IPS-18c (cell line): Measurements from ENCODE around the gene MOAP1.
"Not testable (repeated sequence)": the region's sequence is repeated elsewhere in the genome, so short reads cannot be mapped to it uniquely, and the experiment has no call there.

Experiments used
- H3K4me3 ChIP-seq: 2 replicates; pipeline ENCODE4 v1.7.0; 2013; ENCODE audit warnings: low read depth, mild to moderate bottlenecking, low read length, moderate library complexity; ENCODE audit not compliant: insufficient read depth
- H3K9me3 ChIP-seq: one replicate; pipeline ENCODE4 v1.6.1; 2013; ENCODE audit warnings: mild to moderate bottlenecking, low read length, moderate library complexity; ENCODE audit not compliant: control insufficient read depth, insufficient read depth

MOAP1 gene

DNA sequence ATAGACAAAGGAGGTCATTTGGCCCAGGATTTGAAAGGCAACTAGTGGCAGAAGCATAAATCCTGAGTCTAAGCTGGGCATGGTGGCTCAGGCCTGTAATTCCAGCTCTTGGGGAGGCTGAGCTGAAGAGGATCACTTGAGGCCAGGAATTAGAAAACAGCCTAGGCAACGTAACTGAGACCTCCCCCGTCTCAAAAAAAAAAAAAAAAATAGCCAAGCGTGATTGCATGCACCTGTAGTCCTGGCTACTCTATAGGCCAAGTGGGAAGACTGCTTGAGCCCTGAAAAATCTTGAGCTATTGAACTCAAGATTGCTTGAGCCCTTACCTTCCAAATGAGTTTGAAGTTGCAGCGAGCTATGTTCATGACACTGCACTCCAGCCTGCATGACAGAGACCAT, 14.3 kb upstream of the MOAP1 start:
- Histone ChIP-seq H3K9me3 (no peaks in the 10 kb centered on the region), H3K4me3 (no peak overlapping the region)

DNA sequence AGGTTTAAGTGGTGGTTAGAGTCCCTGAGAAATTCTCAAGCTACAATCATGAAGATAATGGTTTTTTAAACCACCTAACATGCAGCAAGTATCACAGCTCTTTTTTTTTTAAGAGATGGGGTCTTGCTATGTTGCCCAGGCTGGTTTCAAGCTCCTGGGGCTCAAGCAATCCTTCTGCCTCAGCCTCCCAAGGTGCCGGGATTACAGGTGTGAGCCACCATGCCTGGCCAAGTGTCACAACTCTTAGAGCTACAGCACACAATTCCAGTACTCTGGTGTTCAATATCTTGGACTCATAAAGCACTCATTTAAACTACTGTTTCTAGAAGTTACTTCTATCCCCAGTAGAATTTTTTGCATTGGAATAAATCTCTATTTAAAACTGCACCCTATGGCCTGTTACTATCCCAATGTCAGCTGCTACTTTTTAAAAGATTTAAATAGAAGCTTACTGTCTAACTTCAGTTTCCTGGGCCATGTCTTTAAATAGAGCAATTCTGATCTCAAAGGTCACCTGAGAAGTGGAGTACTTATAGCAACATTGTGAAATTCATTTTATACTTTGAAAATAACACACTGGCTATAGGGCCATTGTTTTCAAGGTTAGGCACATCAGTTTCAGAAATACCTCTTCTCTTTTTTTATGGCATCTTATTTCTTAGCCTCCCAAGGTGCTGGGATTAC, 10.8 kb upstream of the MOAP1 start:
- Histone ChIP-seq H3K4me3 (no peak overlapping the region), H3K9me3 (no peaks in the 10 kb centered on the region)

DNA sequence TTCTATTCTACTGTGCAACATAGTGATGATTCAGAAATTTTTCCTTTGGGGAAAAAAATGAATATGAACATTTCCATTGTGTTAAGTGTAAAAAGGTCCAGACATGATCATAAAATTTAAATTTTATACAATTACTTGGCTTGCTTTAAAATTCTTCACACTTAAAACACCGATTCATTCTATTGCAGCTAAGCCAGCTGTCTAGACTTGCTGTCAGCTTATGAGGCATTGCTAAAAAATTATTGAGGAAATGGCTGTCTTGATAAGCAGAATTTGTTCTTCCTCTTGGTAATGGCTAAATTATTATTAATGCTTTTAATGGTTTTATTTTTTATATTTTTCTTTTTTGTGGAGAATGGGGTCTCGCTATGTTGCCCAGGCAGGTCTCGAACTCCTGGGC, 2.3 kb upstream of the MOAP1 start:
- Histone ChIP-seq H3K9me3 (no peaks in the 10 kb centered on the region), H3K4me3 (no peak overlapping the region)

DNA sequence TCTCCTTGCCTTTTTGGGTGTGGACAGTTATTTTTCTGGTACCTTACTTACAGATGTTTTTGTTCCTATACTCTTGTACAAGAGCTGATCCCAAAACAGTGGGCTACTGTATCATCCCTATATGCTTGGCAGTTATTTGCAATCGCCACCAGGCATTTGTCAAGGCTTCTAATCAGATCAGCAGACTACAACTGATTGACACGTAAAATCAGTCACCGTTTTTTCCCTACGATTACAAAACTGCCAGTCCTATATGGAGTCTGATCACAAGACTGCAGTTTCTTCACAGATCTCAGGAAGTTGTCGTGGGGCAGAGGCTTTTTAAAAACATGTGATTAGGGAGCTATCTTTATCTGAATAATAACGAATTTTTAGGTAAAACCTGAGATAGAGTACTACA, 1.8 kb upstream of the MOAP1 start:
- Histone ChIP-seq H3K4me3 (no peak overlapping the region), H3K9me3 (no peaks in the 10 kb centered on the region)

DNA sequence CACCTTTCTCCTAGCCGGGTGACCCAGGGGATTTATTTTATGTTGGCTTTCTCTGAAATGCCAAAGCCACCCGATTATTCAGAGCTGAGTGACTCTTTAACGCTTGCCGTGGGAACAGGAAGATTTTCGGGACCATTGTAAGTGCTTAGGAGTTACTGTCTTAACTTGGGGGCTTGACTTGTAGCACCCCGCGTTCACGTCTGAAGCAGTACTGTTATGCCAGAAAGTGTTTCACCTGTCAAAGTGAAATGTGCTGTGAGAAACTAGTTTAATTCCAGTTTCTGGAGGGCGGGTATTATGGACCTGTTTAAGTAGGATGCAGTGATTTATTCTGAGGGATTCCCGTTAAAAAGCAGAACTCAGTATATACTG, 638 bp upstream of the MOAP1 start:
- Histone ChIP-seq H3K9me3 (no peaks in the 10 kb centered on the region), H3K4me3 (peak overlapping the region; percentile 98)

DNA sequence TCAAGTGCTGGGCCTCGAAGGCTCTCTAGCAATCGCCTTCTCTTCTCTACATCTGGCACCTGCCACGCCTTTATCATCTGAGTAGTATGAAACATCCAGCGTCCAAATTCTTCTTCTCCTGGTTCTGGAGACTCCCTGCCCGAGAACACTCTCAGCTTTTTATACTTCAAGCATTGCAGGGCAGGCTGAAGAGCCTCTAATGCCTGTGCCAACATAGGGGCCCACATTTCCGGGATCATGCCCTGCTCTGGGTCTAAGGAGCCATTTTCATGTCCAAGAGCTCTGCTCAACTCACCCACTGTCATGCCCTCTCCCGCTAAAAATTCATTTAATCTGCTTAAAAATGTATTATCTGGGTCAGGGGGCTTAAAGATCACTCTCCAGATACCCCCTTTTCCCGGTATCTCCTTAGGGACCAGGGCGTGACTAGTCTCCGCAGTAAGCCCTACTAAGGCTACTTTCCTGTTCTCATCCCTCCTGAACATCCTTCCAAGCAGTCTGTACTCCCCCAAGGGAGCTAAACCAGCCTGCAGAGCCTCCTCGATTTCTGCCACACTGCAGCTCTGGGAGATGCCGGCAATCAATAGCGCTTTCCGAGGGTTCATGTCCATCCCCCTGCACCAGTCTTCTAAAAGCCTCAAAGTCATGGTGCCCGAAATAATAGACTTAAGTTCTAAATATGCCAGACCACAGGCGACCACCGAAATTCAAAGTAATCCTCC, 940 bp downstream of the MOAP1 start:
- H3K4me3 ChIP-seq: peak overlapping the region; percentile 98

DNA sequence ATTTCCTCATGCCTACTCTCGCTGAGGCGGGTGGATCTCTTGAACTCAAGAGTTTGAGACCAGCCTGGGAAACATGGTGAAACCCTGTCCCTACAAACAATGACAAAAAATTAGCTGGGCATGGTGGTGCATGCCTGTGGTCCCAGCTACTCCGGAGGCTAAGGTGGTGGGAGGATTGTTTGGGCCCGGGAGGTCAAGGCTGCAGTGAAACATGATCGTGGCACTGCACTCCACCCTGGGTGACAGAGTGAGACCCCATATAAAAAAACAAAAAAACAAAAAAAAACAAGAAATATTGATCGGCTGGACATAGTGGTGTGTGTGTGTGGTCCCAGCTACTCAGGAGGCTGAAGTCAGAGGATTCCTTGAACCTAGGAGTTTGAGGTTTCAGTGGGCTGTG, 9.2 kb downstream of the MOAP1 start:
- H3K9me3 ChIP-seq: no peaks in the 10 kb centered on the region
- no peak overlapping the region for H3K4me3 ChIP-seq

More for the DNA sequence above, 940 bp downstream of the MOAP1 start:
- H3K9me3 ChIP-seq: no peaks in the 10 kb centered on the region

DNA sequence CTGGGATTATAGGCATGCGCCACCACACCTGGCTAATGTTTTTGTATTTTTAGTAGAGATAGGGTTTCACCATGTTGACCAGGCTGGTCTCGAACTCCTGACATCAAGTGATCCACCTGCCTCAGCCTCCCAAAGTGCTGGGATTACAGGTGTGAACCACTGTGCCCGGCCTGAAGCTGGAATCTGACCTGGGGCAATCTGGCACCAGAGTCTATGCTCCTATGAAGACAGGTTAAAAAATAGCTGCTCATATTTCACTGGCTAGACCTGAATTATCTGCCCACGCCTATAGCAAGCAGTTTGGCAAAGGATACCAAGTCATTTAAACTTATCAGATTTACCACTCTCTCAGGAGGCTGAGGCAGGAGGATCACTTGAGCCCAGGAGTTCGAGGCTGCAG, 10.0 kb downstream of the MOAP1 start:
- H3K9me3 ChIP-seq, H3K4me3 ChIP-seq: not testable (repeated sequence)

DNA sequence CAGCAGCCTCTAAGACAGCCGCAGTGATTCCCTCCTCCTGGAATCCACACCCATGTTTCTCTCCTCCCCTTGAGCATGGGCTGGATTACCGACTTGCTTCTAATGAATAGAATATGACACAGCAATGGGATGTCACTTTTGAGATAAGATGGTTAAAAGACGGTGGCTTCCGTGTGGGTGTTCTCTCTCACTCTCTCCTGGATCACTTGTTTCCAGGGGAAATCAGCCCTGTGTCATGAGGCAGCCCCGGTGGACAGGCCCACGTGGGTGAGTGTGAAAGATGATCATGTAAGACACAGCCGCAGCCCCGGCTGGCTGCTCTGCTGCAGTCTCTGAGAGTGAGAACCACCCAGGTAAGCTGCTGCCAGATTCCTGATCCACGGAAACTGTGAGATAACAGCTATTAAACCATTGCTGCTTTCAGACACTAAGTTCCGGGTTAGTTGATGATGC, 10.7 kb downstream of the MOAP1 start:
- no peak overlapping the region for H3K4me3 ChIP-seq
- no peaks in the 10 kb centered on the region for H3K9me3 ChIP-seq

DNA sequence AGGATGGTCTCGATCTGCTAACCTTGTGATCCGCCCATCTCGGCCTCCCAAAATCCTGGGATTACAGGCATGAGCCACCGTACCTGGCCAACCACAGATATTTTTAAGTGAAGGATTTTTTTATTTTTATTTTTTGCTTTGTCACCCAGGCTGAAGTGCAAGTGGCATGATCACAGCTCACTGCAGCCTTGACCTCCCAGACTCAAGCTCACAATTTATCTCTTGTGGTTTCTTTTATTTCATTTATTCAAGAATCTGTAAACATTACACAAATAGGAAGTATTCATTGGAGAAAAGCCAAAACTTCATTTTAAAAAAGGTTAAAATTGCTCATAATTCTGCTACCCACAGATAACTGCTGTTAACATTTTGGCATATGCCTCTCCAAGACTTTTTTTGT, 13.3 kb downstream of the MOAP1 start:
- Histone ChIP-seq H3K9me3 (no peaks in the 10 kb centered on the region), H3K4me3 (no peak overlapping the region)

DNA sequence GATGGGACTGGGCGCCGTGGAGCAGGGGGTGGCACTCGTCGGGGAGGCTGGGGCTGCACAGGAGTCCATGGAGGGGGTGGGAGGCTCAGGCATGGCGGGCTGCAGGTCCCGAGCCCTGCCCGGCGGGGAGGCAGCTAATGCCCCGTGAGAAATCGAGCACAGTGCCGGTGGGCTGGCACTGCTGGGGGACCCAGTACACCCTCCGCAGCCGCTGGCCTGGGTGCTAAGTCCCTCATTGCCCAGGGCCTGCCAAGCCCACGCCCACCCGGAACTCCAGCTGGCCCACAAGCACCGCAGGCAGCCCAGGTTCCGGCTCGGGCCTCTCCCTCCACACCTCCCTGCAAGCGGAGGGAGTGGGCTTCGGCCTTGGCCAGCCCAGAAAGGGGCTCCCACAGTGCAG, 14.6 kb downstream of the MOAP1 start:
- not testable (repeated sequence) for H3K4me3 ChIP-seq, H3K9me3 ChIP-seq

DNA sequence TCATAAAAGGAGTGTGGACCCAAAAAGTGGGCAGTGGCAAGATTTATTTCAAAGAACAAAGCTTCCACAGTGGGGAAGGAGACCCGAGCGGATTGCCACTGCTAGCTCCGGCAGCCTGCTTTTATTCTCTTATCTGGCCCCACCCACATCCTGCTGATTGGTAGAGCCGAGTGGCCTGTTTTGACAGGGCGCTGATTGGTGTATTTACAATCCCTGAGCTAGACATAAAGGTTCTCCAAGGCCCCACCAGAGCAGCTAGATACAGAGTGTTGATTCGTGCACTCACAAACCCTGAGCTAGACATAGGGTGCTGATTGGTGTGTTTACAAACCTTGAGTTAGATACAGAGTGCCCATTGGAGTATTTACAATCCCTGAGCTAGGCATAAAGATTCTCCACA, 15.1 kb downstream of the MOAP1 start:
- not testable (repeated sequence) for H3K9me3 ChIP-seq, H3K4me3 ChIP-seq

DNA sequence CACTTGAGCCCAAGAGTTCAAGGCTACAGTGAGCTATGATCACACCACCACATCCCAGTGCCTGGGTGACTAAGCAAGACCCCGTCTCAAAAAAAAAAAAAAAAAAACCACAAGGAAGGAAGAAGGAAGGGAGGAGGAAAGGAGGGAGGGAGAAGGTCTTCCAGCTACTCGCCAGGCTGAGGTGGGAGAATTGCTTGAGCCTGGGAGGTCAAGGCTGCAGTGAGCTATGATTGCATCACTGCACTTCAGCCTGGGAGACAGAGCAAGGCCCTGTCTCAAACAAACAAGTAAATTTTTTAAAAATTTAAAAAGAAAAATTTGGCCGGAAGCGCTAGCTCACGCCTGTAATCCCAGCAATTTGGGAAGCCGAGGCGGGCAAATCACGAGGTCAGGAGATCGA, 16.1 kb downstream of the MOAP1 start:
- not testable (repeated sequence) for H3K9me3 ChIP-seq, H3K4me3 ChIP-seq

DNA sequence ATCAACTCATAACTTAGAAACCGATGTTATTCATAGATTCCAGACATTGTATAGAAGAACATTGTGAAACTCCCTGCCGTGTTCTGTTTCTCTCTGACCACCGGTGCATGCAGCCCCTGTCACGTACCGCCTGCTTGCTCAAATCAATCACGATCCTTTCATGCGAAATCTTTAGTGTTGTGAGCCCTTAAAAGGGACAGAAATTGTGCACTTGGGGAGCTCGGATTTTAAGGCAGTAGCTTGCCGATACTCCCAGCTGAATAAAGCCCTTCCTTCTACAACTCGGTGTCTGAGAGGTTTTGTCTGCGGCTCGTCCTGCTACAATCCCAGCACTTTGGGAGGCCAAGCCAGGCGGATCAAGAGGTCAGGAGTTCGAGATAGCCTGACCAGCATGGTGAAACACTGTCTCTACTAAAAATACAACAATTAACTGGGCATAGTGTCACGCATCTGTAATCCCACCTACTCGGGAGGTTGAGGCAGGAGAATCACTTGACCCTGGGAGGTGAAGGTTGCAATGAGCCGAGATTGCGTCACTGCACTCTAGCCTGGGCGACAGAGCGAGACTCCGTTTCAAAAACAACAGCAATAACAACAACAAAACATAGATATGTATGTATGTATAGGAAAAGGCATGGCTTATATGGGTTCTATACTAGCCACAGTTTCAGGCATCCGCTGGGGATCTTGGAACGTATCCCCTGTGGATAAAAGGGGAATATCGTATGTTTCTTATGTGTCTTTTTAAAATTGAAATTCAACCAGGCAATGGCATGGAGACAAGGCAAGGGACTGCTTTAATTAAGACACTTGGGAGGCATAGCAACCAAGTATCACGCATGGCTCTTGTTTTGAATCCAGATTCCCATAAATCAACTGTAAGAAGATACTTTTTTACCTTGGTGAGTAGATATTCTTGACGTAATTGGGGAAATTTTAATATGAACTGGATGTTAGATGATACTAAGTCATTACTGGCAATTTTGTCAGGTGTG, 19.1 kb downstream of the MOAP1 start:
- not testable (repeated sequence) for H3K9me3 ChIP-seq, H3K4me3 ChIP-seq

DNA sequence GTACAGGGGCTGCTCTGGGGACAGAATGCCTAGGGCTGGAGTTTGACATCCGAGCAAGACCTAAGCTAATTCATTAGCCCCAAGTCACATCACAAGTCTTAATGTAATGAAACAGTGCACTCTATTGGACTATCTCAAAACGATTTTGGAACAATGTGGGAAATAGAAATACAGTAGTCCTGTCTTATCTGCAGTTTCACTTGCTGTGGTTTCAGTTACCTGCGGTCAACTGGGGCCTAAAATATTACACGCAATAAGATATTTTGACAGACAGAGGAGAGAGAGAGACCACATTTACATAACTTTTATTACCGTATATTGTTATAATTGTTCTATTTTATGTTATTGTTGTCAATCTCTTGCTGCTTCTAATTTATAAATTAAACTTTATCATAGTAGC, 21.1 kb downstream of the MOAP1 start:
- no peak overlapping the region for H3K4me3 ChIP-seq
- no peaks in the 10 kb centered on the region for H3K9me3 ChIP-seq

DNA sequence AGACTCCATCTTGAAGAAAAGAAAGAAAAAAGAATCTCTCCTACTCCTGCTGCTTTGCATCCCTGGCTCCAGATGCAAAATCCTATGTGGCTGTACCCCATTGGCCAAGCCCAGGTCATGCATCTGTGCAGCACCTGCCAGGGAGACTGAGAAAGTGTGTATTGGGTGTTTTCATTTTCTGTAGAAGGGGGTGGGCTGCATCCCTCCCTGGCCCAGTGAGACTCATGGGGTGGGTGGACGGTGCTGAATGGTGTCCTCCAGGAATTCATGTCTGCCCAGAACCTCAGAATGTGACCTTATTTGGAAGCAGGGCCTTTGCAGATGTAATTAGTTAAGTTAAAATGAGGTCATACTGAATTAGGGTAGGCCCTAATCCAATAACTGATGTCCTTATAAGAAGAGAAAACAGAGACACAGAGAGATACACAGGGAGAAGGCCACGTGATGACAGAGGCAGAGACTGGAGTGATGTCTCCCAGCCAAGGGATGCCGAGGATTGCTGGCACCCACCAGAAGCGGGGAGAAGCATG, 23.2 kb downstream of the MOAP1 start:
- no peaks in the 10 kb centered on the region for H3K9me3 ChIP-seq
- no peak overlapping the region for H3K4me3 ChIP-seq

DNA sequence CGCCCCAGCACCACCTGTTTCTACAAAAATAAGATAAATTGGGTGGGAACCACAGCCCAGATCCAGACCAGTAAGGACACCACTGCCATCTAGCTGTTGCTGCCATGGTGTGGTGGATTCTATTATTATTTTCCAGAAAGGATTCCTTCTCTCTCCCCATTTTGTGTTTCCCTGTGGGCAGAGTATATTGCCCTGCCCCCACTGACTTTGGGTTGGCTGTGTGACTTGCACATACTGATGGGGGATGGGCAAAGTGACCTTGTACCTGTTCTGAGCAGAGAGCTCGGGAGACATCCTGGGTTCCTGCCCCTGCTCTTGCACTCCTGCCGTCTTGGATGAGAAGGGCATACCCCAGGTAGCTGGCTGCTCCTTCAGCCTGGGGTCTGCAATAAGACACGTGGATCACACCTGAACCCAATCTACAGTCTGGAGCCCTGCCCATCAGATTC, 24.3 kb downstream of the MOAP1 start:
- no peaks in the 10 kb centered on the region for H3K9me3 ChIP-seq
- H3K4me3 ChIP-seq: no peak overlapping the region
